HG02943 (cell line): ENCODE data around the gene ZNF80.
A peak's percentile ranks its signal among the peaks of the same experiment; 100 is the strongest.
"Not testable (repeated sequence)": the region's sequence is repeated elsewhere in the genome, so short reads cannot be mapped to it uniquely, and the experiment has no call there.

Experiments
- ATAC-seq: cut with Tn5 transposase; IDR thresholded peaks from one replicate; pipeline ENCODE4 v1.9.1; 2021; ENCODE audit warnings: mild to moderate bottlenecking, low read depth, moderate library complexity; ENCODE audit not compliant: unreplicated experiment

ZNF80 gene

DNA sequence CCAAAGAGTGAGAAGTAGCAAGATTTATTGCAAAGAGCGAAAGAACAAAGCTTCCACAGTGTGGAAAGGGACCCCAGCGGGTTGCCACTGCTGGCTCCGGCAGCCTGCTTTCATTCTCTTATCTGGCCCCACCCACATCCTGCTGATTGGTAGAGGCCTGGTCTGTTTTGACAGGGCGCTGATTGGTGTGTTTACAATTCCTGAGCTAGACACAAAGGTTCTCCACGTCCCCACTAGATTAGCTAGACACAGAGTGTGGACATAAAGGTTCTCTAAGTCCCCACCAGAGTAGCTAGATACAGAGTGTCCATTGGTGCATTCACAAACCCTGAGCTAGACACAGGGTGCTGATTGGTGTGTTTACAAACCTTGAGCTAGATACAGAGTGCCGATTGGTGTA lies at the start of gene ZNF80:
ZNF80 (minus strand) TSS at position 101 of the 400 bp plus-strand sequence. CDS start 504 bp downstream, outside the sequence.
- not testable (repeated sequence) for ATAC-seq

GRCh38 chr3:114286266-114286665 lies 48.9 kb upstream of the ZNF80 start:
- no peak for ATAC-seq

GRCh38 chr3:114285648-114286230 lies 48.4 kb upstream of the ZNF80 start:
- no peak for ATAC-seq

DNA sequence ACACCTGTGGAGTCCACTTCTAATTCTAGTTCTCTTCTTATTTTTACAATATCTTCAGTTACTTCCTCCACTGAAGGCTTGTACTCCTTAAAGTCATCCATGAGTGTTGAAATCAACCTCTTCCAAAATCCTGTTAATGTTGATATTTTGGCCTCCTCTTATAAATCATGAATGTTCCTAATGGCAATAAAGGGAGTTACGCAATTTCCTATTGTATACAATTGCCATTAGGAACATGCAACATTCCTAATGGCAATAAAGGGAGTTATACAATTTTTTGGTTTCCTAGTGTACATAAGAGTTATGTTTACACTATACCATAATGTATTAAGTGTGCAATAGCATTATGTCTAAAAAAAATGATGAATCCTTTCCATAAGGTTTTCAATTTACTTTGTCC lies 47.3 kb upstream of the ZNF80 start:
- no peak for ATAC-seq

DNA sequence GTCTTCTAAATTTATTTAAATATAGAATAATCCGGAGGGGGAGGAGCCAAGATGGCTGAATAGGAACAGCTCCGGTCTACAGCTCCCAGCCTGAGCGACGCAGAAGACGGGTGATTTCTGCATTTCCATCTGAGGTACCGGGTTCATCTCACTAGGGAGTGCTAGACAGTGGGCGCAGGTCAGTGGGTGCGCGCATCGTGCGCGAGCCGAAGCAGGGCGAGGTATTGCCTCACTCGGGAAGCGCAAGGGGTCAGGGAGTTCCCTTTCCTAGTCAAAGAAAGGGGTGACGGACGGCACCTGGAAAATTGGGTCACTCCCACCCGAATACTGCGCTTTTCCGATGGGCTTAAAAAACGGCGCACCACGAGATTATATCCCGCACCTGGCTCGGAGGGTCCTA lies 39.5 kb upstream of the ZNF80 start:
- not testable (repeated sequence) for ATAC-seq

- no peak for ATAC-seq
These were observed 37.6 kb upstream of the ZNF80 start for GRCh38 chr3:114274929-114275328.

DNA sequence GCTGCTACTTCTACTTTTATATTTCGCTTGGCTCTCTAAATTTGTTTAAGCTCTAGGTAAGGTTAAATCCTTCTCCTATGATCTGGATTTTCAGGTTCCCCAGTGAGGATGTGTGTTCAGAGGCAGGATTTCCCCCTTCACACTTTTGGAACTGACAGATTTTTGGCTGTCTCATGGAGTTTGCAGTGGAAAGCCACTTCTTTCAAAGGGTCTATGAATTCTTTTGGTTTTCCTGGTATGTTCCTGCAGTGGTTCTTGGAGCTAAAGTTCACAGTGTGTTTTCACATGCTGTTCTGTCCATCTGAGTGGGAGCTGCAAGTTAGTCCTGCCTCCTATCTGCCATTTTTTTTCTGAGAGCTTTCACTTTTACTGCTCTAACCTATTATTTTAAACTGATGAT lies 34.9 kb upstream of the ZNF80 start:
- ATAC-seq: no peak

- ATAC-seq: no peak
These were observed 32.6 kb upstream of the ZNF80 start for GRCh38 chr3:114270019-114270418.

DNA sequence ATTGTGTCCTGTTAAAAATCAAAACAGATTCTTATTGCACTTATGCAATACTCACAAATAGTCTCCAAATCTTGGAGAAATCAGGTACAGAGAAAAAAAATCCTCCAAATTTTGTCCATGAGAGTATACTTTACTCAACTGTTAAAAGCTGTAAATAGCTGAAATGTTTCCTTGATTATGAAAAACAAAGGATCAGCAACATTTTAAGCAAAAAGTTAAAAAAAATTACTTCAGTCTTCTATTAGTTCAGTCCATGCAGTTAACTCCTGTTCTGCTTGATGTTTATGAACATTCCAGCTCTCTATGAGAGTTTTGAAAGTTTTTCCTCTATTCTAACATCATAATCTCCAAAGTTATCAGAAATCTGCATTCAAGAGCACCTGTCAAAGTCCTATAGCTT lies 22.8 kb upstream of the ZNF80 start:
- ATAC-seq: no peak

- ATAC-seq: no peak
These were observed 22.2 kb upstream of the ZNF80 start for GRCh38 chr3:114259566-114259965.

DNA sequence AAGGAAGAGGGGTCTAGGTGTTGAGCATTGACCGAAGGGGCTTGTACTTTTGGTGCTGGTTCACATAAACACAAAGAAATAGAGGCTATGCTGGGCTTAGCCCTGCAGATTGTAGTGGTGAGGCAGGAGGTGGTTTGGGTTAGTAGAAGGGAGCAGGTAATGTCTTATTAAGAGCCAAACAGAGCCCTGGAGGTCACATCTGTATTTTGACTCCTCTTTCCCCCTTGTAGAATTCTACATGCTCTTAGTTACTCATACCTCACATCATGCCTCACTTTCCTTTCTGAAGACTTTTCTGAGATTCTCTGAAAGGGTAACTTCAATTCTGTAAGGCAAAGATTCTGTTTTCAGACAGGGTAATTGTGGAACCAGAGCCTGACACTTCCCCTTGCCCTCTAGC lies 16.1 kb upstream of the ZNF80 start:
- no peak for ATAC-seq

- no peak for ATAC-seq
These were observed 15.6 kb upstream of the ZNF80 start for GRCh38 chr3:114252954-114253353.

DNA sequence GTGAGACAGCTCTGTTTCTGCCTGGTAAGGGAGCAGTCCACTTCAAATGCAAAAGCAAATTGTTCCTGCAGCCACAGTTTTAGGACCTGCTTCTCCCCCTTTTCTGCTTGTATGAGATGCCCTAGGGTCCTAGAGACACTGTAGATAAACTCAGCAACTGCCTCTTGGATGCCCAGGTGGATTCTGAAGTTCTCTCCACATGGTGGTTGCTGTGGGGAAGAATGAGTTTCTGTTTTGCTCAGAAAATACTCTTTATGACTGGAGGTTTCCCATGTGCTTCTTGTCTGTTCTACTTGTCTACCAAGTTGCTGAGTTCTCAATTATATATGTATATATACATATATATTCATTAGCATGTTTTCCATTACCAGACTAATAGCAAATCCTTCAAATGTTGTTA lies 5.6 kb upstream of the ZNF80 start:
- ATAC-seq: peak; percentile 89

GRCh38 chr3:114241262-114241661 lies 3.9 kb upstream of the ZNF80 start:
- ATAC-seq: no peak

DNA sequence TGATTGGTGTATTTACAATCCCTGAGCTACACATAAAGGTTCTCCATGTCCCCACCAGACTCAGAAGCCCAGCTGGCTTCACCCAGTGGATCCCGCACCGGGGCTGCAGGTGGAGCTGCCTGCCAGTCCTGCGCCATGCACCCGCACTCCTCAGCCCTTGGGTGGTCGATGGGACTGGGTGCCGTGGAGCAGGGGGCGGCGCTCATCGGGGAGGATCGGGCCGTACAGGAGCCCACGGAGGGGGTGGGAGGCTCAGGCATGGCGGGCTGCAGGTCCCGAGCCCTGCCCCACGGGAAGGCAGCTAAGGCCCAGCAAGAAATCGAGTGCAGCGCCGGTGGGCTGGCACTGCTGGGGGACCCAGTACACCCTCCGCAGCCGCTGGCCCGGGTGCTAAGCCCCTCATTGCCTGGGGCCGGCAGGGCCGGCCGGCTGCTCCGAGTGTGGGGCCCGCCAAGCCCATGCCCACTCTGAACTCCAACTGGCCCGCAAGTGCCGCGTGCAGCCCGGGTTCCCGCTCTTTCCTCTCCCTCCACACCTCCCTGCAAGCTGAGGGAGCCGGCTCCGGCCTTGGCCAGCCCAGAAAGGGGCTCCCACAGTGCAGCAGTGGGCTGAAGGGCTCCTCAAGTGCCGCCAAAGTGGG lies 888 bp upstream of the ZNF80 start:
- ATAC-seq: not testable (repeated sequence)

DNA sequence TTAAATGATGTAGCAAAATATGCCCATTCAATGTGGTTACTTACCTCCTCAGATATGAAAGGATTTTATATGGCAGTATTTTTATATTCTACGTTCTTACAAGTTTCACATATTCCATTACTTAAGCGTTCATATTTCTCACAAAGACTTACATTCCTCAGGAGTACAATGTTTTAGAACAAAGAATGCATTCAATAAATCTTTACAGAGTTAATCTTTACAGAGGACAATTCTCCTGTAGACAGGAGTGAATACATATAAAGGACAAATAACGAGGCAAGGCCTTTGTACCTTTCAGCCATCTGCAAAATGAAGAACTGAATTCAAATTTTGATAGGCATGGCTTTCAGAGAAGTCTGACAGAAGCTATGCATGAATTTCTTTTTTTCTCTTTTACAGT lies 1.9 kb downstream of the ZNF80 start:
- no peak for ATAC-seq

DNA sequence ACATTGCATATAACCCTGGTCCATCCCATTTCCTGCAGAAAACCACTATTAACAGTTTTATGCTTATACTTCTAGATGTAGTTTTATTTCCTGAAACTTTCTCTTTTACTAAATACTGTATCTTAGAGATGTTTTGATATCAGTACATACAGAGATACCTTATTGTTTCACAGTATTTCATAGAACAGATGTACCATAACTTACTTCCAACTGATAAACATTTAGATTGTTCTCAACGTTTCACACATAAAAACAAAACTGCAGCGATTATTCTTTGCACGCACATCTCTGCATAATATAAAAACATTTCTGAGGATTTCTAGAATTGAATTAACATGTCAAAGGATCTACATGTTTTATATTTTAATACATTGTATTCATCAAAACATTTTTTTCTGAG lies 2.6 kb downstream of the ZNF80 start:
- no peak for ATAC-seq

- no peak for ATAC-seq
These were observed 5.8 kb downstream of the ZNF80 start for GRCh38 chr3:114231616-114232015.

DNA sequence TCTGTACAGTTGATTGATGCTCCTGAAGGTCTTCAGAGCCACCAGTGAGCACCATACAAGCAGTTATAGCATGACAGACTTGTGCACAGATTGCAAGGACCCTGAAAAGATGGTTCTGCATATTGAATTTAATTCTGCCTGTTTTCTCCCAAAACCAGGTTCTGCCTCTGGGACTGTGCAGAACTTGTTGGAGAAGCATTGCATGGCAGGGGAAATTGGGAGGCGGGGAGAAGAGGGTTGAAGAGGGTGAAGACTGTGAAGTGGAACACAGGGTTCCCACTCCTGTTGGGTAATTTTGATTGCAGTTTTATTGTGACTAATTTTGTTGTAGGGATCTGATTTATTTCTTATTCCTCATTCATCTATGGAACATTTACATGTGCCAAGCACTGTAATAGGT lies 10.3 kb downstream of the ZNF80 start:
- no peak for ATAC-seq

DNA sequence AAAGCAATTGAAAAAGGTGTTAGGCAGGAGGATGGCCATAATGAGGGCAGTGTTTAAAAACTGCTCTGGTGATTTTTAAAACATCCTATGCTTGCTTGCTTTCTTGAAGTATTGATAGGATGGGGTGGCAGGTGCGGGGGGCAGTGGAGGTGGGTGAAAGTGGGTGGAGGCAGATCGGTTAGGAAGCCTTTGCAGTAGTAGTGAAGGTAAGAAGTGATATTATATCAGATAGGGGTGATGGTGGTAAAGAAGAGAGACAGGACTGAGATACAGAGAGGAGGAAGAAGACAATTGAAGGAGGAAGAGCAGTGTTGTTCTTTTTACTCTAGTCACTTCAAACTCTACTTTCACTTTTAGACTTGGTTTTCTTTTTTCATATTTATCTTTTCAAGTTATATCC lies 11.1 kb downstream of the ZNF80 start:
- no peak for ATAC-seq

GRCh38 chr3:114223143-114223542 lies 14.2 kb downstream of the ZNF80 start:
- peak; percentile 85 for ATAC-seq

DNA sequence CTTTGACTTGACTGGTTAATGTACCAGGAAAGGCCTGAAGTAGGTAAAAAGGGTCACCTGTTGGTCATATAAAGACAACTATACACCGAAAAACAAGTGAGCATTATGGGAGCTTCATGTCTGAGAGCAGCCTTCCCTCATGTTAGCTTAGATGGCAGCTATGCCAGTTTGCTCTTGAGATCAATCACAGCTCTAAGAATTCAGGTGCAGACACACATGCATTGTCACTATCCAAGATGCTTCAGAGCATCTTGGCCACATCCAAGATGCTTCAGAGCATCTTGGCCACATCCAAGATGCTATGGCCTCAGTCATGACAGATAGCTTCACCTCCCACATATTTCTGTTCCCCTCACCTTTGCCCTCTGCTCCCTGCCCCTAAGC lies 15.5 kb downstream of the ZNF80 start:
- ATAC-seq: no peak
